ENCODE results near the gene KIF26B.

KIF26B gene

DNA sequence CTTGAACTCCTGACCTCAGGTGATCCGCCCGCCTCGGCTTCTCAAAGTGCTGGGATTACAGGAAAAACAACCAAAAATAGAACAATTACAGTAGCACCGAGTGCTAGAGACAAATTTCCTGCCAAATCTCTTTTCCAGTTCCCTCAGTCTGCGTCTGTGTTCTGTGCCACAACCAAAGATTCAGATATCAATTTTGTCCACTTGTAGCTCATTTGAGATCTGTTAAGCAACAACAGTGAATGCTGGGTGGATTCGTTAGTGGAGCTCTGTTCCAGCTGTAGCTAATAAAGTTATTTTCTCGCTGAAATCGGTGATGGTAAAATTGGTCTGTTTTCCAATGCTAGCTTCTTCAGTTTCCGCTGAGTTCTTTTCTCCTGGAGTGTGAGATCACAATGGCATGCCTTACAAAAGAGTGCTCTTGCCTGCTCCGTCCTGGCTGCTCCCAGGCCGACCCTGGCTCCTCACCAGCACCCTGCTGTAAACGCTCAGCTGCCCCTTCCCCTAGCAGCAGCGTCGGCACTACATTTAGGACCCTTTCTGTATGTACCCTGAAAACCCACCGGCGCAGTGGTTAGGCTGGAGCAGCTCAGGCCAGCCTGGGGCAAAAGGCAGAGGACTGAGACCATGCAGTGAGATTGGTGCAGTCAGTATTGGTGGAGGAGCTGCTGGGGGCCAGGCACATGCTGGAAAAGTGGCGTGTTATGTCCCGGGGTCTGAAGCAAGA lies 395.4 kb downstream of the KIF26B start:
- FAIRE-seq (no peak), DNase-seq (ENCODE audit: insufficient read length, low spot score) (no peak)
- no peak for TF ChIP-seq CTCF (IDR thresholded peaks at IDR 0.05; ENCODE audit: insufficient read depth, missing control alignments)

DNA sequence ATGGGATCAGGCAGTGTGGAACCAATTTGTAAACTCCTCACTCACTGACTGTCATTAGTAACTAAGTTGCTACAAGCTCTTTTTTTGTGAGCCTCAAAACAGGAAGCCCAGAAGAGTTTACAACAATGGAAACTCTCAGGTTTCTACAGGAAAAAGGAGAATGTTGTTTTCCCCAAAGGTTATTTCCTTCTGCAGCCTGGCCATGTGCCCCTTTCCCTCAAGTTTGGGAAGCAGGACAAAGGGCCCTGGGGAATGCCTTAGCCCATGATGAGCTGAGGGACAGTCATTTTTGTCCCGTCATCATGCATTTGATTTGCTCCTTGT lies 395.9 kb downstream of the KIF26B start:
- TF ChIP-seq CTCF (IDR thresholded peaks at IDR 0.05; ENCODE audit: insufficient read depth, missing control alignments), result no peak
- DNase-seq (ENCODE audit: insufficient read length, low spot score) (no peak), FAIRE-seq (no peak)

DNA sequence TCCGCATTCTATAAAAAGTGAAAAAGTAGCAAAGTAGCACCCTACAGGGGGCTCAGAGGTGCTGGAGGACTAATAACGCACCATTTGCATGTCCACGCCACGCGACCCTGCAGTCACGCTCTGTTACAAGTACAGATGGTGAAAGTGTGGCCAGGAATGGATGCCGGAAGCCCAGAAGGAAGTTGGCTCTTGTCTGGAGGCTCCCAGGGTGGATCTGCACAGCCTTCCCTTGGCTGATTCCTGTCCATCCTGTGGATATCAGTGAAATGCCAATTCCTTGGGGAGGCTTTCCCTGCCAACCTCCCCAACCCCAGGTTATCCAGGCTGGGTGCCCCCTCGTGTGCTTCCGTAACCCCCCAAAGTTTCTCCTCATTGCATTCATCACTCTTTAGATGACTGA lies 396.8 kb downstream of the KIF26B start:
- no peak for FAIRE-seq
- DNase-seq (ENCODE audit: insufficient read length, low spot score), result no peak
- TF ChIP-seq CTCF (IDR thresholded peaks at IDR 0.05; ENCODE audit: insufficient read depth, missing control alignments), result no peak

DNA sequence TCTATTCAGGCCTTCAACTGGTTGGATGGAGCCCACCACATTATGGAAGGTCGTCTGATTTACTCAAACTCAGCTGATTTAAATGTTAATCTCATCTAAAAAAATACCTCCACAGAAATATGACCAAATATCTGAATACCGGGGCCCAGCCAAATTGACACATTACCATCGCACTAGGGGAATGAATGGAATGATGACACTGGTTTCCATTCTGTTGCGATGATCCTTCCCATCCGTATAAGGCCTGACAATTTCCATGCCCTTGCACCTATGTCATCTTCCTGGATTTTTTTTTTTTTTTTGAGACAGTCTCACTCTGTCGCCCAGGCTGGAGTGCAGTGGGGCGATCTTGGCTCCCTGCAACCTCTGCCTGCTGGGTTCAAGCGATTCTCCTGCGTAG lies 397.5 kb downstream of the KIF26B start:
- TF ChIP-seq CTCF (IDR thresholded peaks at IDR 0.05; ENCODE audit: insufficient read depth, missing control alignments), result no peak
- FAIRE-seq (no peak), DNase-seq (ENCODE audit: insufficient read length, low spot score) (no peak)

GRCh38 chr1:245556057-245556456 lies 401.3 kb downstream of the KIF26B start:
- FAIRE-seq, result no peak
- DNase-seq (ENCODE audit: insufficient read length, low spot score), result no peak
- TF ChIP-seq CTCF (IDR thresholded peaks at IDR 0.05; ENCODE audit: insufficient read depth, missing control alignments), result no peak

GRCh38 chr1:245558069-245558468 lies 403.3 kb downstream of the KIF26B start:
- TF ChIP-seq CTCF (IDR thresholded peaks at IDR 0.05; ENCODE audit: insufficient read depth, missing control alignments), result no peak
- FAIRE-seq (no peak), DNase-seq (ENCODE audit: insufficient read length, low spot score) (no peak)

GRCh38 chr1:245560316-245560859 lies 405.6 kb downstream of the KIF26B start:
- FAIRE-seq, result no peak
- no peak for DNase-seq (ENCODE audit: insufficient read length, low spot score)
- TF ChIP-seq CTCF (IDR thresholded peaks at IDR 0.05; ENCODE audit: insufficient read depth, missing control alignments), result no peak
